Activated CD8-positive, alpha-beta memory T cell treated with anti-CD3 and anti-CD28 coated beads, Interleukin-2, amount 50 U/mL, for 1 hour (primary cell): ENCODE results near the gene SECTM1.

Experiments used
- DNase-seq: peaks from one replicate; pipeline ENCODE4 v3.0.0-alpha.2; 2020; ENCODE audit errors: extremely low read depth

The SECTM1 gene

DNA sequence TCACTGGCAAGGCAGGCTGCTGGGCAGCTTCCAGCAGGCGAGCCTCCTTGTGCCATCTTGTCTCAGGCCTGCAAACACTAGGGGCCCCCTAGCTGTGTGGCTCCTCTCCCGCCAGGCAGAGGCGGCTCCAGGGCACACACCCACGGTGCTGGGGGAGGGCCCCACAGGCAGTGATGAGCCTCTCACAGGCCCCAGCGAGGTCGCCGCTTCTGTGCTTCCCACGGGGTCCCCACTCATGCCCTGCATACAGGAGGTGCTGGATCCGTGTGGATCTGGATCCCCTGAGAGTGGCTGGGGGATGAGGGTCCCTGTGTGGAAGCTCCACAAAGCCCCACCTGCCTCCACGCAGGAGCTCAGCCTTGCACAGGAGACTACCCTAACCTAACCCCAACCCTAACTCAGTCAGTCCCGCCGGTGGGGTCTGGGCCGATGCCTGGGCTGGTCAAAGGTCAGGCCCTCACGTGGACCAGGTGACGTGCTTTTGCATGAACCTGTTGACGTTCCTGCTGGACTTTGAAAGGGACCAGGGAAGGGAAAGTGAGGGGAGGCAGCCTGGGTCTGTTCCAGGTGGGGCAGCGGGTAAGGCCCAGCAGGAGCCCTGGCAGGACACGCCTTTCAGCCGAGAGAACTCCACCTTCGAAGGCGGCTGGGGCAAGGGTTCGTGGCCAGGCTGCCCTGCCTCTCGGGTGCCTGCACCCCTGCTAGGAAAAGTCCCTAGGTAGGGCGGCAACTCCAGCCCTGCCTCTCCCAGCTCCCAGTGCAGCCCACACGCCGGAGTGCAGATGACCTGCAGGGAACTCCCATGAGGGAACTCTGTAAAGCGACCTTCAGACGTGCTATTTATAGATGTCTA lies 5.2 kb downstream of the SECTM1 start:
- no peak for DNase-seq

DNA sequence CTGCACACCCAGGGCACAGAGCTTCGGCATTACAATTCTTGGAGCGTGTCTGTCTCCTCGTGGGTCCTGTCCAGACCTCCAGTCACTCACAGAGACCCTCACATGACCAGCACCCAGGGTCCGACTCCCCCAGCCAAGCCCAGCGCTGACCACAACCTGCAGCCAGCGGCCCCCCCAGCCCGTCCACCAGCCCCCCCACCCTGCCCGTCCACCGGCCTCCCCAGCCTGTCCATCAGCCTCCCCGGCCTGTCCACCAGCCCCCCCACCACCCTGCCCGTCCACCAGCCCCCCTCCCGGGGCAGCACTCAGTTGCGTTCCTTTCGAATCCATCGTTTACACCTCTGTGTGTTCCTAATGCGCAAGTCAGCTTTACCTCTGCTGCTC lies 5.8 kb downstream of the SECTM1 start:
- DNase-seq = no peak

DNA sequence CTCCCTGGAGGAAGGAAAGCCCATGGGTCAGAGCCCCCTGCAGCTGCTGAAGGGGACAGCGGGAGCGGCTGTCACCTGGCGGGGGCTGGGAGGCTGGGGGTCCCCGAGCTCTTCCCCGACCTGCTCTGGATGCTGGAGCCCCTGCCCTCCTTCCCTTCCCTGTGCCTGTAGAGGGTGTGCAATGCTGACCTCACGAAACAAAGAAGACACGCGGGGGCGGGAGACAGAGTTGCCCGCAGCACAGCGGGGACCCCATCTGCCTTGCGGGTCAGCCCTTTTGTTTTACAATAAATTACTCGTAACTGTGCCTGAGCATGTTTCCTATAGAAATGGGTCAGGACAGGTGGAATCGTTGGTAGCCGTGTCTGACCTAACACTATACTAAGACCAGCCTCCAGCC lies 6.3 kb downstream of the SECTM1 start:
- no peak for DNase-seq

DNA sequence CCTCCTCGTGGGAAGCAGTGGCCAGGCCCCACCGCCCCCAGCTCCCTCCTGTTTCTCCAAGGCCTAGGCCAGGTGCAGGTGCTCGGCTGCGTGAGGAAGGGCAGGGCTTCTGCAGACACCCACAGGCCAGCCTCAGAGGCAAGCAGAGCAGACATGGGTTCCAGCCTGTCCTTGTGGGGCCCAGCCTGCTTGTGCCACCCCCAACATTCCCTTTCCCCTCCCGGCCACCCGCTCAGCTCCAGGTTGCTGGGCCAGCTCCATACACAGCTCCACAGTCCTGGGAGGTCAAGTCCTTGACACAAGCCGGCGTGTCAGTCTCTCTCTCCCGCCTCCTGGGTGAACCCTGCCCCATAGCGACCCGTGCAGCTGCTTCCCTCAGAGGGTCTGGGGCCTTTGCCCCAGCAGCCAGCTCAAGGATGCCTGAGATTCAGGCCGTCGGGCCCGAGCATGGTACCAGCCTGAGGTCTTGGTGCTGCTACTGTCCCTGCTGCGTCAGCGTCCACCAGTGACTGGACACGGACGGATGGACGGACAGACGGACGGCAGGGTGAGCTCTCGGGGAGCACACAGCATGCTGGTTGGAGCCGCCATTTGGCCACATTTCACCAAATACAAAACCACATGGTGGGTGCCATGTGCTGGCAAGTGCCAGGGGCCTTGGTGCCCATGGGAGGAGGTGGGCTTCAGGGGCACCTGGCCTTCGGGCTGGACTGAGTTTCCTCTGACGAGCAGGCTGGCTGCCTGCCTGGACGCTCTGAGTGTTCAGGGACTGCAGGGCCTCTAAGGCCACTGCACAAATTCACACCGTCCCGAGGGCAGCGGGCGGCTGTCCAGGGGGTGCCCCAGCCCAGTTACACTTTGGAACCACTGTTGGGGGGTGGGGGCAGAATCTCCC lies 8.0 kb downstream of the SECTM1 start:
- DNase-seq = no peak

- no peak for DNase-seq
These were observed 8.8 kb downstream of the SECTM1 start for GRCh38 chr17:82324566-82325285.

DNA sequence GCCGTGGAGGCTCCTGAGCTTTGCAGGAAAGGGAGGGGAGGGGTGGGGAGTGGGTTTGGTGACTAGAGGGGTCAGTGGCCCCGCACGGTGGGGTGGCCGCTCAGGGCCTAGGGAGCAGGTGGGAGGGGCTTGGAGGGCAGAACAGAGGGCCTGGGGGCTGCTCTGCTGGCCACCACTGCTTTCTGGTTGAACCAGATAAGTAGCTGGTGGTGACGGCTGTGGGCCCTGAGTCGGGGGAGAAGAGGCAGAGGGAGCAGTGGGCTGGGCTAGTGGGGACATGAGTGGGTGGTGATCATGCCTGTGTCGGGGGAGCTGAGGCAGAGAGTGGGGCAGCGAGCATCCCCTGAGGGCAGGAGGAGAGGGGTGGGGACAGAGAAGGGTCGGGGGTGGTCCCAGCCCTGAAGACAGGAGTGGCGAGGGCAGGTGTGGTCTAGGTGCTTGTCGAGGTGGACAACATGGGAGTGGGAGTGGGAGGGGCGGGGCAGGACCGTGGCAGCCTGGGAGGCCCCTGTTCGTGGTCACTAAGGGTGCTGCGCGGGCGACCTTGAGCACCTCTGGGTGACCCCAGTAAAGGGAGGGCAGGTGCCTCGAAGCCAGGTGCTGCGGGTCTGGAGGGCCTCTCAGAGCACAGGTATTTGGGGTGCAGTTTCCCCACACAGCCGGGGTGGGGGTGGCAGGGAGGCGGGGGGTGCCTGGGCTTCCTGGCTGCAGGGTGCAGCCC lies 9.9 kb downstream of the SECTM1 start:
- no peak for DNase-seq

GRCh38 chr17:82322526-82323453 lies 10.8 kb downstream of the SECTM1 start:
- no peak for DNase-seq

DNA sequence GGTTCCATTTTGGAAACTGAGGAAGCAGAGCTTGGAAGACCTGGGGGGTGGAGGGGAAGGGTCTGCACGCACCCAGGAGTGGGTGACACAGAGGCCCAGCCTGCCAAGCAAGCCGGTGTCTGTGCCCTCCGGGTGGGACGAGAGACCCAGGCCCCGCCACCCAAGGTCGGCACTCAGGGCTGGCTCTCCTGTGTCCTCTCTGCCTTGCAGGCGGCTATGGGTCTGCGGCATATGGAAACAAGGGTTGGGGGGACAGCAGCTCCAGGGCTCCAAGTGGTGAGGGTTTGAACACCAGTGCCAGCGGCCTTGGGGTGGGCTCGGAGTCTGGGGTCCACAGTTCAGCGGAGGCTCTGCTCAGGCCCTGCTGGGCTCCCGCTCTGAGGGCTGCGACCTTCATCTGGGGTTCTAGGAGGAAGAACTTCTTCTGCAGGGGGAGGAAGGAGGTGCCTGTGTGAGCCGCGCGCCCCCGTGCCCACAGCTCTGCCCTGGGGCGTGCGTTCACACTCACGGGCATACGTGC lies 11.6 kb downstream of the SECTM1 start:
- no peak for DNase-seq

DNA sequence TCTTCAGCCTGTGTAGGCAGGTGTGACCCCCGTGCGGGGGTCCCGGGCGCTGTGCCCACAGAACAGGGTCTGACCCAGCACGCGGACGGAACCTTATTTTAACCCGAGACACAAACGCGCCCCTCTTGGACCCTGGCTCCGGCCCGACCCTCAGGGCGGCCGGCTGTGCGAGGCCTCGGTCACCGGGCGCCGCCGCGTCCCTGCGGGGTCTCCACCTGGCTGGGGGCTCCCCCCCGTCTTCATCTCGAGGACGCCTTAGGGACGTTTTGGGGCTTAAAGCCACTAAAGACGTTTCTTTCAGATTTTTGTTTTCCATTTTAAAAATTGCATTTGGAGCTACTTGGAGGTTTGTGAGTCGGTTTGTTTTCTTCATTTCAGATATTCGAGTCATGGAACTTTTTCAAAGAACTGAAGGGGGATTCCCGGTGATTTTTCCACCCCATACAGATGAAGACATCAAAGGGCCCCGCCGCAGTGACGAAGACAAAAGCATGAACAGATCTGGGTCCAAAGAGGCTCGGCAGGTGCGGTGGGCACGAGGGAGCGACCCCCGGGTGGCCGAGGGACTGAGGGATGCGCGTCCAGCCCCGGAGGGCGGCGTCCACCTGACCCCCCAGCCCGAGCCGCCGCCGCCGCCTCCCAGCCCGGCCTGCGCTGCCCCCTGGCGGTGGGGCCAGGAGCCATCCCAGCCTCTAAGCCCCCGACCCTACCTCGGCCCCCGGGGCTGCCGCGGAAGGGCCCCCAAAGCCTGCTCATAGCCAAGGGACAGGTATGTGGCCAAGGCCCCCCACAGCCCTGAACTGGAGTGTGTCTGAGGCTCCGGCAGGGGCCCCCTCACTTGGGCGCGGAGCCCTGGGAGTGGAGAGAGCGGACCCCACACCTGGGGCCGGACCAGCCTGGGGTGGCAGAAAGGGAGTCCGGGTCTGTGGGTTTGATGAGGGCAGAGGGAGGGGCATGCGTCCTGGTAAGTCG lies 12.3 kb downstream of the SECTM1 start:
- peak; percentile 92 for DNase-seq

DNA sequence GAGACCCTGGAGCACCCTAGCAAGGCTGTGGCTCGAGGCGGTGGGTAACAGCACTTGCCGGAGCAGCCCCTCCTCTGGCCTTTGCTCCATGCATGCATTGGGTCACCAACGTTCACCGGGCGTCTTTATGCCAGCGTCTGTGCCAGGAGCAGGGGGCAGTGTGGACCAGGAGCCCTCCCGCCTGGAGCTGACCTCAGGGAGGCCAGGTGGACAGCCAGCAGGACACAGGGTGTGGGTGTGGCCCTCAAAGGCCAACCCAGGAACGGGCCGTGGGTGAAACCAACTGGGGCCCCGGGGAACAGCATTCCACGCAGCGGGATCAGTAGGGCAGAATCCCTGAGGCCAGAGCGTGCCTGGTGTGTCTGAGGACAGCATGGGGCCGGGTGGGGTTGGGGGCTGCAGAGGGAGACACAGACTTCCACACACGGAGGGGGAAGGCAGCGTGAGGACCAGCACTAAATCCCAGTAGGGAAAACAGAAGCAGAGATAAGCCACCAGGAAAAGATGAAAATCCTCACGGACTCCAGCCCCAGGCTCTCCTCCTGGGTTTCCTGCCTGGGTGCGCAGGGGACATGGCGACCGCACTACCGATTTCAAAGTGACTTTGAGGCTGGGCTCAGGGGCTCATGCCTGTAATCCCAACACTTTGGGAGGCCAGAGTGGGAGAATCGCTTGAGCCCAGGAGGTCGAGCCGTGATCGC lies 13.3 kb downstream of the SECTM1 start:
- DNase-seq = no peak

DNA sequence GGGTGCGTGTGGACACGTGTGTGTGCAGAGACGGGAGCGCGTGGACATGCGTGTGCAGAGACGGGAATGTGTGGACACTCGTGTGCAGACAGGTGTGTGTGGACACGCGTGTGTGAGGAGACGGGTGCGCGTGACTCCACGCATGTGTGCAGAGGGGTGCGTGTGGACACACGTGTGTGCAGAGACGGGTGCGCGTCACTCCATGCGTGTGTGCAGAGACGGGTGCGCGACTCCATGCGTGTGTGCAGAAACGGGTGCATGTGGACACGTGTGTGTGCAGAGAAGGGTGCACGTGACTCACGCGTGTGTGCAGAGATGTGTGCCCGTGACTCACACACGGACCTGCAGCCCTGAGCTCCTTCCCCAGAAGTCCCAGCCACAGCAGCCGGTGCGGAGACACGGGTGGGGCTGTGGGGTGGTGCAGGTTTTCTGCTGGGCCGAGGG lies 13.9 kb downstream of the SECTM1 start:
- no peak for DNase-seq

DNA sequence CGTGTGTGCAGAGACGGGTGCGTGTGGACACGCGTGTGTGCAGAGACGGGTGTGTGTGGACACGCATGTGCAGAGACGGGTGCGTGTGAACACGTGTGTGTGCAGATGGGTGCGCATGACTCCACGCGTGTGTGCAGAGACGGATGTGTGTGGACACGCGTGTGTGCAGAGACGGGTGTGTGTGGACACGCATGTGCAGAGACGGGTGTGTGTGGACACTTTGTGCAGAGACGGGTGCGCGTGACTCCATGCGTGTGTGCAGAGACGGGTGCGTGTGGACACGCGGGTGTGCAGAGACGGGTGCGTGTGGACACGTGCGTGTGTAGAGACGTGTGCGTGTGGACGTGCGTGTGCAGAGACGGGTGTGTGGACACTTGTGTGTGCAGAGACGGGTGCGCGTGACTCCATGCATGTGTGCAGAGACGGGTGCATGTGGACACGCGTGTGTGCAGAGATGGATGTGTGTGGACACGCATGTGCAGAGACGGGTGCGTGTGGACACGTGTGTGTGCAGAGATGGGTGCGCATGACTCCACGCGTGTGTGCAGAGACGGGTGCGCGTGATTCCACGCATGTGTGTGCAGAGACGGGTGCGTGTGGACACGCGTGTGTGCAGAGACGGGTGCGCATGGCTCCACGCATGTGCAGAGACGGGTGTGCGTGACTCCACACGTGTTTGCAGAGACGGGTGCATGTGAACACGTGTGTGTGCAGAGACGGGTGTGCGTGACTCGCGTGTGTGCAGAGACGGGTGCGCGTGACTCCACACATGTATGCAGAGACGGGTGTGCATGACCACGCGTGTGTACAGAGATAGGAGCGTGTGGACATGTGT lies 14.6 kb downstream of the SECTM1 start:
- no peak for DNase-seq

DNA sequence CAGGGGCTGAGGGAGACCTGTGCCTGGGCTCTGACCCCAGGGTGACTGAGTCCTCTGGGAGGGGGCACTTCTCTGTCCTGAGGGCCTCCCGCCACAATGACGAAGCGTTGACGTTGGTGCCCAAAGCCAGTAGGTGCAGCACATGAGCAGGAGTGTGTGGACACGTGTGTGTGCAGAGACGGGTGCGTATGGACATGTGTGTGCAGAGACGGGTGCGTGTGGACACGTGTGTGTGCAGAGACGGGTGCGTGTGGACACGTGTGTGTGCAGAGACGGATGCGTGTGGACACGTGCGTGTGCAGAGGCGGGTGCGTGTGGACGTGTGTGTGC lies 15.4 kb downstream of the SECTM1 start:
- no peak for DNase-seq

- peak; percentile 75 for DNase-seq
These were observed 16.0 kb downstream of the SECTM1 start, which contains the start of gene CD7 for GRCh38 chr17:82317394-82318168. Gene CD7, minus strand, starts transcription at chr17:82317608. Its CDS starts 113 bp downstream, at chr17:82317495.

GRCh38 chr17:82316651-82317393 lies 16.7 kb downstream of the SECTM1 start:
- no peak for DNase-seq
